ENCODE results near the gene SLC10A6.

Gene SLC10A6

DNA sequence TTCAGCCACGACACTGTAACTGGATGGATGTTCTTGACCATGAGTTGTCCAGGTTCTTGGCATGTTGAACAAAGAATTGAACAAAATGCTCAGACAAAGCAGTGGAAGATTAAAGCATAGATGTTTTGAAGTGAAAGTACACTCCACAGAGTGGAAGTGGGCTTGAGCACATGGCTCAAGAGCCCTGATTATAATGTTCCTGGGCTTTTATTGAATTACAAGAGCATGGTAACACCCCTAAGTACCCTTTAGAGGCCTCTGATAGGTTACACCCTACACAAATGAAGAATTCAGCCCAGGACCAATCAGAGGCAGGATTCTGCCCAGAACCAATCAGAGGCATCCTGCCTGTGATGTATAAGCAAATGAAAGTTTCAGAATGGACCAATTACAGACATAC is 33.5 kb downstream of the SLC10A6 start:
- H2AFZ ChIP-seq (ENCODE audit: low read depth, low read length), result no peak overlapping the region
- H3K36me3 ChIP-seq (ENCODE audit: insufficient read depth, low read length), result peaks cover 55% of the 10 kb centered on the region
- H3K4me1 ChIP-seq (ENCODE audit: insufficient read depth, low read length), result peaks cover 11% of the 10 kb centered on the region
- H3K27me3 ChIP-seq (ENCODE audit: insufficient read depth, low read length), result no peaks in the 10 kb centered on the region
- peaks cover 17% of the 10 kb centered on the region for H3K9me3 ChIP-seq (ENCODE audit: low read length)
- no peak overlapping the region for H3K4me3 ChIP-seq (ENCODE audit: low read length)

DNA sequence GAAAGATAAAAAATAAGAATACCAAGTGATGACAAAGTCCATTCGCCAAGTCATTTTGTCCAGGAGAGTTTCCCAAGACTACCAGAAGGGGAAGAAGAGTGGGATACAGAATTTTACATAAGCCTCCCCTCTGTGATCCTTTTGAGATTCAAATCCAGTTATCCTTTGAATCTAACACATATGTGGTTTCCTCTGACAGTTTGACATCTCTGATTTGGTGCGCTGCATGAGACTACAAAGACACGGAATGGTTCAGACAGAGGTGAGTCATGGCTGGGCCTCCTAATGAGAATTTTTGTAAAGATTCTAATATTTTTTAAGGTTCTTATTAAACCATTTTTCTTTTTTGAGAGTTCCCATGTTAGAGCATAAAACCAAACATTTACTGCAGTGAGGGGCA is 38.3 kb downstream of the SLC10A6 start:
- H3K36me3 ChIP-seq (ENCODE audit: insufficient read depth, low read length), result peaks cover 81% of the 10 kb centered on the region
- no peak overlapping the region for H3K4me3 ChIP-seq (ENCODE audit: low read length)
- H2AFZ ChIP-seq (ENCODE audit: low read depth, low read length), result no peak overlapping the region
- H3K9me3 ChIP-seq (ENCODE audit: low read length), result peaks cover 22% of the 10 kb centered on the region
- no peaks in the 10 kb centered on the region for H3K27me3 ChIP-seq (ENCODE audit: insufficient read depth, low read length)
- H3K4me1 ChIP-seq (ENCODE audit: insufficient read depth, low read length), result peaks cover 13% of the 10 kb centered on the region

DNA sequence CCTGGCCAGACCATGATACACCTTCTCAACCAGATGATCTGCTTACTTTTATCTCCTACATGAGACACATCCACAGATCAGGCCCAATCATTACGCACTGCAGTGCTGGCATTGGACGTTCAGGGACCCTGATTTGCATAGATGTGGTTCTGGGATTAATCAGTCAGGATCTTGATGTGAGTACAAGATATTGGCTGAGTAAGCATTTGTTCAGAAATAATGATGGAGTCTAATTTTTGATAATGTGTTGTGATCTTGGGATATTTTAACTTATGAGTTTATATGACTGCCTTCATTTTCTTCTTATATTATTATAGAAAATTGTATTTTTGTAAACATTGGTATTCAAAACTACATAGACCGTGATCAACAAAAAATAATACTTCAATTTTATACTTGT is 39.4 kb downstream of the SLC10A6 start:
- Histone ChIP-seq H2AFZ (ENCODE audit: low read depth, low read length) (no peak overlapping the region), H3K36me3 (ENCODE audit: insufficient read depth, low read length) (peaks cover 80% of the 10 kb centered on the region), H3K4me1 (ENCODE audit: insufficient read depth, low read length) (peaks cover 13% of the 10 kb centered on the region), H3K9me3 (ENCODE audit: low read length) (peaks cover 14% of the 10 kb centered on the region), H3K4me3 (ENCODE audit: low read length) (no peak overlapping the region), H3K27me3 (ENCODE audit: insufficient read depth, low read length) (no peaks in the 10 kb centered on the region)

DNA sequence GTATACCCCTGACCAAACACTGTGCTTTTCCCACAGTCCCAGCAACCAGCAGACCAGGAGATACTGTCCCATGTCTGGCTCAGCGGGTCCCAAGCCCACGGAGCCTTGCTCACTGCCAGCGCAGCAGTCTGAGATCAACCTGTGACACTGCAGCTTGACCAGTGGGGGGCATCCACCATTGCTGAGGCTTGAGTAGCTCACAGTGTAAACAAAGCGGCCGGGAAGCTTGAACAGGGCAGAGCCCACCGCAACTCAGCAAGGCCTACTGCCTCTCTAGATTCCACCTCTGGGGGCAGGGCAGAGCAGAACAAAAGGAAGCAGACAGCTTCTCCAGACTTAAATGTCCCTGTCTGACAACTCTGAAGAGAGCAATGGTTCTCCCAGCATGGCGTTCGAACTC is 58.1 kb downstream of the SLC10A6 start:
- Histone ChIP-seq H3K36me3 (ENCODE audit: insufficient read depth, low read length) (peaks cover 65% of the 10 kb centered on the region), H3K27me3 (ENCODE audit: insufficient read depth, low read length) (no peaks in the 10 kb centered on the region), H3K9me3 (ENCODE audit: low read length) (peaks cover 15% of the 10 kb centered on the region), H3K4me3 (ENCODE audit: low read length) (no peak overlapping the region), H3K4me1 (ENCODE audit: insufficient read depth, low read length) (no peaks in the 10 kb centered on the region), H2AFZ (ENCODE audit: low read depth, low read length) (no peak overlapping the region)

DNA sequence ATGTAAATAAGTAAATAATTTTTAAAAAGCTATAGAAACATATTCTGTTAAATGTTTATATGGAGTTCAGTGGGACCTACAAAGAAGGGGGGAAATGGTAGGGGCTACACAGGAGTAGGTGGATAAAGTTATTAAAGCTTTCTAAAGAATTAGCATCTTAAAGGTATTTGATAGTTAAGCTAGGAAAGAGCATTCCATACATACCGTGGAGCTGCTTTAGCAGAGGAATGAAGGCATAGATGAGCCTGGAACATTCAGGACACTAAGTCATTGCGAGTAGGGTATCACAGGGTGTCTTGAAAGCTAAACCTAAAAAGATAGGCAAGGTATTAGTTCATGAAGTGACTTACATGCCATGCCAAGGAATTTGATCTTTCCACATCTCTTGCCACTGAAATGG is 60.4 kb downstream of the SLC10A6 start:
- Histone ChIP-seq H2AFZ (ENCODE audit: low read depth, low read length) (no peak overlapping the region), H3K4me1 (ENCODE audit: insufficient read depth, low read length) (no peaks in the 10 kb centered on the region), H3K36me3 (ENCODE audit: insufficient read depth, low read length) (peaks cover 87% of the 10 kb centered on the region), H3K27me3 (ENCODE audit: insufficient read depth, low read length) (no peaks in the 10 kb centered on the region), H3K9me3 (ENCODE audit: low read length) (peaks cover 15% of the 10 kb centered on the region), H3K4me3 (ENCODE audit: low read length) (no peak overlapping the region)

DNA sequence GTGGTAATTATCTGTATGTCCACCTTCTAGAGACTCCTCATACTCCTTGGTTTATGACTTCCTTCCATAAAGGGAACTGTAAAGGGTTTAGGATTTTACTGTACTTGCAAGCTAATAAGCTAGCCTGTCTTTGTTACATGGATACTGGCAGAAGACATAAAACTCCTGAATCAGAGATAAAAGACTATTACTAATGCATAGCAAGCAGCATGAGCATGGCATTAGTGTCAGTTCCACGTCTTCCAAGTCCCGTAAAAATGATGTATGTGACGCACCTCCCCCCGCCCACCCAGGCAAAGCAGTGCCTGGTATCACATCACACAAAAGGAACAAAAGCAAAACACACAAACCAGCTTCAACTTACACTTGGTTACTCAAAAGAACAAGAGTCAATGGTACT is 71.0 kb downstream of the SLC10A6 start:
- H3K4me1 ChIP-seq (ENCODE audit: insufficient read depth, low read length), result no peaks in the 10 kb centered on the region
- no peak overlapping the region for H2AFZ ChIP-seq (ENCODE audit: low read depth, low read length)
- H3K9me3 ChIP-seq (ENCODE audit: low read length), result no peaks in the 10 kb centered on the region
- H3K27me3 ChIP-seq (ENCODE audit: insufficient read depth, low read length), result no peaks in the 10 kb centered on the region
- no peak overlapping the region for H3K4me3 ChIP-seq (ENCODE audit: low read length)
- peaks cover 71% of the 10 kb centered on the region for H3K36me3 ChIP-seq (ENCODE audit: insufficient read depth, low read length)

DNA sequence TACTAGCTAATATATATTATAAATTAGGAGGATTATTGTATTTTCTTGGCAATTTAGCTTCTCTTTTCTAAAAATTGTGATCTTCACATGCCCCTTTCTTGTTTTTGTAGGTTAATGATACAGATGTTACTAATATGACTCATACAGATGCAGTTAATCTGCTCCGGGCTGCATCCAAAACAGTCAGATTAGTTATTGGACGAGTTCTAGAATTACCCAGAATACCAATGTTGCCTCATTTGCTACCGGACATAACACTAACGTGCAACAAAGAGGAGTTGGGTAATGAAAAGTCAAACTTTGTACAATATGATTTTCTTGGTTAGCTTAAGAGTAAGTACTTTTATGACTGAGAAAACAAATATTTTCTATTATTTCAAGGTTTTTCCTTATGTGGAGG is 74.1 kb downstream of the SLC10A6 start:
- H3K9me3 ChIP-seq (ENCODE audit: low read length), result no peaks in the 10 kb centered on the region
- H3K4me3 ChIP-seq (ENCODE audit: low read length), result no peak overlapping the region
- H3K36me3 ChIP-seq (ENCODE audit: insufficient read depth, low read length), result peaks cover 80% of the 10 kb centered on the region
- H2AFZ ChIP-seq (ENCODE audit: low read depth, low read length), result no peak overlapping the region
- no peaks in the 10 kb centered on the region for H3K4me1 ChIP-seq (ENCODE audit: insufficient read depth, low read length)
- no peaks in the 10 kb centered on the region for H3K27me3 ChIP-seq (ENCODE audit: insufficient read depth, low read length)
